K562 (cell line): Measurements from ENCODE around the gene WTAP. TPM values are rescaled to one million over a fixed set of nuclear protein-coding genes. Genes with fewer than 3 reads are reported as not detected.

Experiments used
- CTCF ChIP-seq, 3 experiments: IDR thresholded peaks in 2 of 3; conservative IDR thresholded peaks in 1 of 3; 2 replicates each; pipeline ENCODE4 v1.5.1; 2011 to 2012; ENCODE audit warnings: low read length in 3 of 3, mild to moderate bottlenecking in 3 of 3, control low read depth in 2 of 3, improper control_type of control experiment in 1 of 3, inconsistent platforms in 1 of 3, low read depth in 1 of 3, mixed read lengths in 1 of 3, moderate library complexity in 1 of 3; ENCODE audit not compliant: insufficient read depth in 2 of 3
- ESRRA ChIP-seq: fragments of 450-650 bp; IDR thresholded peaks from 2 replicates; pipeline ENCODE4 v1.6.1; 2014; ENCODE audit warnings: low read depth, mild to moderate bottlenecking, moderate library complexity, borderline replicate concordance
- FOXP1 ChIP-seq: sonication (generic); formaldehyde crosslinking; IDR thresholded peaks from 2 replicates; pipeline ENCODE4 v1.8.0; 2022; ENCODE audit warnings: mild to moderate bottlenecking, missing genetic modification reagents
- GATA2 ChIP-seq: sonication (generic); formaldehyde crosslinking; IDR thresholded peaks from 2 replicates; pipeline ENCODE4 v1.4.0; 2020; ENCODE audit warnings: mild to moderate bottlenecking, missing genetic modification reagents
- GTF2F1 ChIP-seq: IDR thresholded peaks from 2 replicates; pipeline ENCODE4 v1.6.1; 2011; ENCODE audit warnings: low read depth, low read length, improper control_type of control experiment
- HDAC8 ChIP-seq: fragments of 450-650 bp; IDR thresholded peaks from 2 replicates; pipeline ENCODE4 v1.6.1; 2016; ENCODE audit warnings: mild to moderate bottlenecking, missing genetic modification characterization, moderate library complexity, missing compliant biosample characterization
- KAT7 ChIP-seq: sonication (generic); formaldehyde crosslinking; IDR thresholded peaks from 2 replicates; pipeline ENCODE4 v1.8.0; 2022; ENCODE audit warnings: missing genetic modification reagents, mild to moderate bottlenecking, borderline replicate concordance
- MAFK ChIP-seq: IDR thresholded peaks from 2 replicates; pipeline ENCODE4 v1.6.1; 2011; ENCODE audit warnings: low read length, improper control_type of control experiment
- MTA3 ChIP-seq: fragments of 450-650 bp; formaldehyde crosslinking; IDR thresholded peaks from 2 replicates; pipeline ENCODE4 v1.6.1; 2017; ENCODE audit warnings: mild to moderate bottlenecking, borderline replicate concordance
- NFIC ChIP-seq: fragments of 450-650 bp; IDR thresholded peaks from 2 replicates; pipeline ENCODE4 v1.6.1; 2017; ENCODE audit warnings: mild to moderate bottlenecking, inconsistent platforms
- PKNOX1 ChIP-seq: fragments of 450-650 bp; IDR thresholded peaks from 2 replicates; pipeline ENCODE4 v1.6.1; 2016
- POLR2AphosphoS2 ChIP-seq: IDR thresholded peaks from 2 replicates; pipeline ENCODE4 v1.6.1; 2012; ENCODE audit warnings: low read length, improper control_type of control experiment
- PREB ChIP-seq: sonication (generic); formaldehyde crosslinking; IDR thresholded peaks from 2 replicates; pipeline ENCODE4 v1.8.1; 2023; ENCODE audit warnings: mild to moderate bottlenecking, missing genetic modification reagents
- RBFOX2 ChIP-seq: fragments of 200-400 bp; formaldehyde crosslinking; IDR thresholded peaks from 2 replicates; pipeline ENCODE4 v1.6.1; 2017; ENCODE audit warnings: low read depth, mild to moderate bottlenecking, low read length, moderate library complexity
- RHOXF2B ChIP-seq: fragments of 250-450 bp; sonication (Bioruptor Pico); conservative IDR thresholded peaks from 2 replicates; pipeline ENCODE4 v1.5.1; 2021
- SIN3A ChIP-seq, 2 experiments: fragments of 150-350 bp in 1 of 2; IDR thresholded peaks; 2 replicates each; pipeline ENCODE4 v1.6.1; 2011 to 2016; ENCODE audit warnings: borderline replicate concordance in 2 of 2, low read depth in 2 of 2, low read length in 2 of 2, mild to moderate bottlenecking in 2 of 2, moderate library complexity in 2 of 2; ENCODE audit not compliant: control insufficient read depth in 1 of 2
- SP1 ChIP-seq: sonication (generic); formaldehyde crosslinking; IDR thresholded peaks from 2 replicates; pipeline ENCODE4 v1.8.1; 2022; ENCODE audit warnings: mild to moderate bottlenecking, missing genetic modification reagents
- polyA plus RNA-seq, 8 experiments: library from polyadenylated mRNA; depleted of rRNA in 4 of 8; stranded (reverse) in 5 of 8; unstranded in 3 of 8; fragments of >200 nt; fragmentation: Nextera tagmentation in 2 of 8; fragmentation: Illumina TruSeq in 1 of 8; extraction: Ambion mirVana in 2 of 8; extraction: Trizol in 1 of 8; gene quantifications; 2 replicates each; pipeline versions ENCODE4 v1.2.1 to v1.2.3, GENCODE V29; 2011 to 2014; ENCODE audit warnings: inconsistent platforms in 1 of 8, missing spikeins in 1 of 8
- total RNA-seq, 7 experiments: library from RNA; depleted of rRNA in 6 of 7; stranded (reverse); fragments of >200 nt in 6 of 7; fragmentation: Illumina TruSeq in 2 of 7; extraction: Trizol in 2 of 7; gene quantifications; 2 replicates each; pipeline versions ENCODE4 v1.2.1 to v1.2.3, GENCODE V29; 2011 to 2021; ENCODE audit warnings: low replicate concordance in 1 of 7
- TF ChIP-seq, protein P1 (sequence below), 3 experiments: fragments of 200-800 bp in 1 of 3; fragments of 250-450 bp in 1 of 3; fragments of 450-650 bp in 1 of 3; sonication (Bioruptor Pico) in 1 of 3; sonication (Bioruptor generic) in 1 of 3; formaldehyde crosslinking in 1 of 3; IDR thresholded peaks; 2 replicates each; pipeline versions ENCODE4 v1.6.1 to v1.8.0; 2016 to 2022; ENCODE audit warnings: mild to moderate bottlenecking in 2 of 3, missing genetic modification characterization in 2 of 3, missing compliant biosample characterization in 1 of 3, moderate library complexity in 1 of 3

The WTAP gene
- total and polyA plus RNA-seq, 9 of the 15 experiments (the other 6 are each of a cell fraction or from before 2014, with no cell fraction given): 52.4 to 156 (median 110) TPM

GRCh38 chr6:159691133-159691962 is 36.0 kb upstream of the WTAP start (continued):
- TF ChIP-seq, protein P1, sequence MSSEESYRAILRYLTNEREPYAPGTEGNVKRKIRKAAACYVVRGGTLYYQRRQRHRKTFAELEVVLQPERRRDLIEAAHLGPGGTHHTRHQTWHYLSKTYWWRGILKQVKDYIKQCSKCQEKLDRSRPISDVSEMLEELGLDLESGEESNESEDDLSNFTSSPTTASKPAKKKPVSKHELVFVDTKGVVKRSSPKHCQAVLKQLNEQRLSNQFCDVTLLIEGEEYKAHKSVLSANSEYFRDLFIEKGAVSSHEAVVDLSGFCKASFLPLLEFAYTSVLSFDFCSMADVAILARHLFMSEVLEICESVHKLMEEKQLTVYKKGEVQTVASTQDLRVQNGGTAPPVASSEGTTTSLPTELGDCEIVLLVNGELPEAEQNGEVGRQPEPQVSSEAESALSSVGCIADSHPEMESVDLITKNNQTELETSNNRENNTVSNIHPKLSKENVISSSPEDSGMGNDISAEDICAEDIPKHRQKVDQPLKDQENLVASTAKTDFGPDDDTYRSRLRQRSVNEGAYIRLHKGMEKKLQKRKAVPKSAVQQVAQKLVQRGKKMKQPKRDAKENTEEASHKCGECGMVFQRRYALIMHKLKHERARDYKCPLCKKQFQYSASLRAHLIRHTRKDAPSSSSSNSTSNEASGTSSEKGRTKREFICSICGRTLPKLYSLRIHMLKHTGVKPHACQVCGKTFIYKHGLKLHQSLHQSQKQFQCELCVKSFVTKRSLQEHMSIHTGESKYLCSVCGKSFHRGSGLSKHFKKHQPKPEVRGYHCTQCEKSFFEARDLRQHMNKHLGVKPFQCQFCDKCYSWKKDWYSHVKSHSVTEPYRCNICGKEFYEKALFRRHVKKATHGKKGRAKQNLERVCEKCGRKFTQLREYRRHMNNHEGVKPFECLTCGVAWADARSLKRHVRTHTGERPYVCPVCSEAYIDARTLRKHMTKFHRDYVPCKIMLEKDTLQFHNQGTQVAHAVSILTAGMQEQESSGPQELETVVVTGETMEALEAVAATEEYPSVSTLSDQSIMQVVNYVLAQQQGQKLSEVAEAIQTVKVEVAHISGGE (CRISPR knock-in tag; IDR thresholded peaks at IDR 0.05): no peak
- no peak for TF ChIP-seq GTF2F1
- 0 out of 2 replicates have a peak, but pooled peaks have one; percentile 46 for TF ChIP-seq SP1 (CRISPR knock-in tag)
- TF ChIP-seq GATA2 (CRISPR knock-in tag): no peak
- TF ChIP-seq PKNOX1: peak; percentile 22; the same call in 1 of the 2 replicates
- TF ChIP-seq FOXP1 (CRISPR knock-in tag): no peak
- no peak for TF ChIP-seq POLR2AphosphoS2
- no peak for TF ChIP-seq MAFK
- TF ChIP-seq HDAC8 (tag): no peak
- TF ChIP-seq ESRRA: no peak
- no peak for TF ChIP-seq PREB (CRISPR knock-in tag)
- TF ChIP-seq CTCF (IDR thresholded peaks at IDR 0.05 in 2 of 3, conservative IDR thresholded peaks at IDR 0.05 in 1 of 3; ENCODE audit: insufficient read depth in 2 of 3, low read depth in 1 of 3, low read length in 3 of 3): peak; percentile 59 to 94 (median 77); a peak in 5 of 6 replicates
- no peak for TF ChIP-seq NFIC
- TF ChIP-seq RBFOX2: no peak
- no peak for TF ChIP-seq SIN3A (IDR thresholded peaks at IDR 0.05; ENCODE audit: borderline replicate concordance in 2 of 2, control insufficient read depth in 1 of 2, low read depth in 2 of 2, low read length in 2 of 2)
- TF ChIP-seq KAT7 (CRISPR knock-in tag): no peak
- TF ChIP-seq RHOXF2B (CRISPR knock-in tag): no peak
- no peak for TF ChIP-seq MTA3
